Body of pancreas (tissue), 4 donors: ENCODE measurements around the gene ABCB6. TPM values are rescaled to one million over a fixed set of nuclear protein-coding genes. Genes with fewer than 3 reads are reported as not detected.

Experiments used
- ATAC-seq: fragments of 150-250 bp; one replicate; pipeline ENCODE4 v1.9.1; 2016
- DNase-seq, 4 donors: peaks; one replicate each; pipeline ENCODE4 v3.0.0-alpha.2; 2019
- H3K27ac ChIP-seq, 4 donors: fragments of 200-600 bp; sonication (generic); 1 replicate in 3 of 4; 2 replicates in 1 of 4; pipeline versions ENCODE4 v1.5.1 to v1.6.1; 2016 to 2019; ENCODE audit warnings: mild to moderate bottlenecking in 1 of 4, mixed read lengths in 1 of 4, moderate library complexity in 1 of 4
- H3K27me3 ChIP-seq, 2 donors: fragments of 200-600 bp; sonication (generic); one replicate each; pipeline ENCODE4 v1.6.0; 2016; ENCODE audit warnings: mild to moderate bottlenecking in 1 of 2
- H3K36me3 ChIP-seq, 2 donors: fragments of 200-600 bp; sonication (generic); replicated peaks in 1 of 2; 2 replicates each; pipeline ENCODE4 v1.5.1; 2016; ENCODE audit warnings: low read depth in 2 of 2; ENCODE audit not compliant: insufficient read depth in 1 of 2
- H3K4me1 ChIP-seq: fragments of 200-600 bp; sonication (generic); one replicate; pipeline ENCODE4 v1.6.0; 2016
- H3K4me3 ChIP-seq, 2 donors: fragments of 200-600 bp; sonication (generic); 1 replicate in 1 of 2; 2 replicates in 1 of 2; pipeline ENCODE4 v1.5.1; 2016 to 2019
- H3K9me3 ChIP-seq, 3 donors: fragments of 200-600 bp; sonication (generic); 1 replicate in 2 of 3; 2 replicates in 1 of 3; pipeline ENCODE4 v1.5.1; 2016
- CTCF ChIP-seq, 7 experiments: fragments of 450-650 bp in 4 of 7; fragments of 200-600 bp in 3 of 7; sonication (generic) in 3 of 7; IDR thresholded peaks; one replicate each; pipeline ENCODE4 v1.5.1; 2016 to 2019; ENCODE audit warnings: antibody characterized with exemption in 7 of 7
- POLR2A ChIP-seq, 3 donors: fragments of 450-650 bp; IDR thresholded peaks; one replicate each; pipeline ENCODE4 v1.6.1; 2016; ENCODE audit warnings: antibody characterized with exemption in 3 of 3, mild to moderate bottlenecking in 2 of 3
- WGBS, 2 donors: methylation state at CpG; one replicate each; pipeline ENCODE4 v1.1.5; 2017; 5-methylcytosine and 5-hydroxymethylcytosine counted together
- intact Hi-C: fragments of 100-400 bp; cut with DNase I; formaldehyde crosslinking; loops from one replicate; pipeline ENCODE4 v1.15.1; 2023
- total RNA-seq, 2 donors: library from RNA; depleted of rRNA; stranded (reverse); fragments of >200 nt; gene quantifications; one replicate each; pipeline ENCODE4 v1.1.0, GENCODE V29; 2016

ABCB6 gene
- total RNA-seq, 2 donors from 2014 or later, result 10.5 to 11.7 TPM

GRCh38 chr2:219176818-219177551, 41.8 kb downstream of the ABCB6 start, which contains the start of gene CNPPD1:
Gene CNPPD1, minus strand, starts transcription at chr2:219176925. Its CDS starts 97 bp downstream, at chr2:219176828.
- no peaks in the 10 kb centered on the region for H3K9me3 ChIP-seq
- H3K36me3 ChIP-seq, result peaks cover 0 to 23% of the 10 kb centered on the region in 2 donors
- peak within 1 kb of the TSS; percentile 96 to 100 (median 98) for H3K27ac ChIP-seq
- H3K4me3 ChIP-seq, result peak within 1 kb of the TSS; percentile 27 to 87
- intact Hi-C loops, result loop anchor here (10.0 kb wide), 1 partner anchor 48 kb away; the partner anchor contains the start of genes ANKZF1 and ATG9A
- ATAC-seq (peak; percentile 83), DNase-seq (peak; percentile 87 to 89 (median 88))
- H3K27me3 ChIP-seq, result no peaks in the 10 kb centered on the region
- TF ChIP-seq CTCF (IDR thresholded peaks at IDR 0.05), result peak in 1 of 7 experiments; percentile 12
- TF ChIP-seq POLR2A (IDR thresholded peaks at IDR 0.05), result peak; percentile 87 to 93 (median 91)
- H3K4me1 ChIP-seq, result peaks cover 34% of the 10 kb centered on the region
- WGBS, 2 donors, result 0% methylated on average over 14 to 63 of the region's 69 CpGs

GRCh38 chr2:219175928-219176817, 42.6 kb downstream of the ABCB6 start:
- intact Hi-C loops, result loop anchor here (10.0 kb wide), 1 partner anchor 49 kb away; the partner anchor contains the start of genes ANKZF1 and ATG9A
- Histone ChIP-seq H3K9me3 (no peaks in the 10 kb centered on the region), H3K4me1 (peaks cover 34% of the 10 kb centered on the region), H3K27me3 (no peaks in the 10 kb centered on the region), H3K27ac (peak overlapping the region; percentile 96 to 100 (median 98)), H3K4me3 (peak overlapping the region; percentile 27 to 87), H3K36me3 (peaks cover 0 to 14% of the 10 kb centered on the region in 2 donors)
- ATAC-seq, result peak; percentile 25
- peak; percentile 49 to 65 (median 62) for DNase-seq
- no peak for TF ChIP-seq POLR2A (IDR thresholded peaks at IDR 0.05)
- TF ChIP-seq CTCF (IDR thresholded peaks at IDR 0.05), result peak in 3 of 7 experiments; percentile 9 to 16 (median 11)
- 1 to 4% methylated on average over 14 to 45 of the region's 45 CpGs for WGBS, 2 donors

GRCh38 chr2:219175486-219175885, 43.3 kb downstream of the ABCB6 start:
- WGBS, 2 donors, result 68 to 69% methylated on average over 7 of the region's 7 CpGs
- intact Hi-C loops, result loop anchor here (10.0 kb wide), 1 partner anchor 49 kb away; the partner anchor contains the start of genes ANKZF1 and ATG9A
- Histone ChIP-seq H3K4me1 (peaks cover 34% of the 10 kb centered on the region), H3K27me3 (no peaks in the 10 kb centered on the region), H3K27ac (peak overlapping the region in 3 of 4 donors; percentile 96 to 99 (median 97)), H3K4me3 (no peak overlapping the region), H3K36me3 (peaks cover 0 to 11% of the 10 kb centered on the region in 2 donors), H3K9me3 (no peaks in the 10 kb centered on the region)
- DNase-seq, result no peak
- no peak for ATAC-seq
- TF ChIP-seq CTCF (IDR thresholded peaks at IDR 0.05) (no peak), POLR2A (IDR thresholded peaks at IDR 0.05) (no peak)

- Histone ChIP-seq H3K27ac (no peak overlapping the region), H3K36me3 (peaks cover 0 to 11% of the 10 kb centered on the region in 2 donors), H3K27me3 (no peaks in the 10 kb centered on the region), H3K9me3 (no peaks in the 10 kb centered on the region), H3K4me1 (peaks cover 32% of the 10 kb centered on the region), H3K4me3 (no peak overlapping the region)
- DNase-seq, result no peak
- no peak for ATAC-seq
- intact Hi-C loops, result loop anchor here (5.0 to 10.0 kb wide), 2 partner anchors 50 to 112 kb away; partner anchors contain the start of genes ANKZF1 and ATG9A
- TF ChIP-seq POLR2A (IDR thresholded peaks at IDR 0.05), result no peak
- no peak for TF ChIP-seq CTCF (IDR thresholded peaks at IDR 0.05)
- WGBS, 2 donors, result 78 to 84% methylated on average over 7 of the region's 7 CpGs
Observed at GRCh38 chr2:219174801-219175200, 44.0 kb downstream of the ABCB6 start.
